SK-N-SH (cell line): ENCODE data around the gene BRD1.

Source experiments
- CTCF ChIP-seq: fragments of 200-600 bp; sonication (generic); IDR thresholded peaks from 2 replicates; pipeline ENCODE4 v1.6.1; 2017; ENCODE audit warnings: antibody characterized with exemption, mild to moderate bottlenecking, moderate library complexity
- EP300 ChIP-seq, 2 experiments: IDR thresholded peaks; 2 replicates each; pipeline versions ENCODE4 v1.4.0 to v1.6.1; 2012; ENCODE audit warnings: borderline replicate concordance in 1 of 2, low read depth in 1 of 2, low read length in 1 of 2
- EZH2phosphoT487 ChIP-seq: fragments of 200-600 bp; sonication (generic); IDR thresholded peaks from 2 replicates; pipeline ENCODE4 v1.6.1; 2017; ENCODE audit warnings: low read depth, mixed run types, mild to moderate bottlenecking, antibody characterized with exemption, moderate library complexity, borderline replicate concordance
- FOXM1 ChIP-seq: IDR thresholded peaks from 2 replicates; pipeline ENCODE4 v1.4.0; 2012; ENCODE audit warnings: low read depth, mild to moderate bottlenecking
- GATA2 ChIP-seq: sonication (generic); formaldehyde crosslinking; IDR thresholded peaks from 2 replicates; pipeline ENCODE4 v1.5.0; 2020; ENCODE audit warnings: mild to moderate bottlenecking, missing genetic modification reagents
- MAX ChIP-seq: IDR thresholded peaks from 2 replicates; pipeline ENCODE4 v1.4.0; 2012; ENCODE audit warnings: low read depth
- RXRA ChIP-seq: IDR thresholded peaks from 2 replicates; pipeline ENCODE4 v1.4.0; 2012; ENCODE audit warnings: low read depth, mild to moderate bottlenecking, borderline replicate concordance
- SIN3A ChIP-seq: IDR thresholded peaks from 2 replicates; pipeline ENCODE4 v1.6.1; 2012; ENCODE audit warnings: low read depth, mild to moderate bottlenecking, low read length, moderate library complexity, borderline replicate concordance
- TAF1 ChIP-seq: IDR thresholded peaks from 2 replicates; pipeline ENCODE4 v1.6.1; 2012; ENCODE audit warnings: low read depth, mild to moderate bottlenecking, low read length, moderate library complexity, borderline replicate concordance
- USF1 ChIP-seq: IDR thresholded peaks from 2 replicates; pipeline ENCODE4 v1.4.0; 2012; ENCODE audit warnings: low read depth, borderline replicate concordance
- YY1 ChIP-seq: IDR thresholded peaks from 2 replicates; pipeline ENCODE4 v1.4.0; 2012; ENCODE audit warnings: low read depth, mild to moderate bottlenecking

- TF ChIP-seq CTCF (no peak), USF1 (no peak), EP300 (IDR thresholded peaks at IDR 0.05; ENCODE audit: borderline replicate concordance in 1 of 2, low read depth in 1 of 2, low read length in 1 of 2) (no peak), MAX (no peak), RXRA (no peak), FOXM1 (no peak), YY1 (no peak), SIN3A (no peak), GATA2 (no peak), EZH2phosphoT487 (no peak), TAF1 (no peak)
Observed at GRCh38 chr22:49814856-49815255, 12.8 kb downstream of the BRD1 start.
